ENCODE data around the gene FCHO2.
"Not testable (repeated sequence)": the region's sequence is repeated elsewhere in the genome, so short reads cannot be mapped to it uniquely, and the experiment has no call there.

Gene FCHO2

DNA sequence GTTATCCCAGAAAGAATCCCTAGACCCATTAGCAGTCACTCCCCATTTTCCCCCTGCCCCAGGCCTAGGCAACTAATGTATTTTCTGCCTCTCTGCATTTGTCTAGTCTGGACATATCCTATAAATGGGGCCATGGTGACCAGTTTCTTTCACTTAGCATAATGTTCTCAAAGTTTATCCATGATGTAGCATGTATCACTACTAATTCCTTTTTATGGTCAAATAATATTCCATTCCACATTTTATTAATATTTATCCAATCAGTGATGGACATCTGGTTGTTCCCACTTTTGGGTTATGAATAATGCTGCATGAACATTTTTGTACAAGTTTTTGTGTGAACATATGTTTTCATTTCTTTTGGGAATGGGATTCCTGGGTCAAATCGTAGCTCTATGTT lies 1.5 kb downstream of the FCHO2 start:
- no peak for DNase-seq

DNA sequence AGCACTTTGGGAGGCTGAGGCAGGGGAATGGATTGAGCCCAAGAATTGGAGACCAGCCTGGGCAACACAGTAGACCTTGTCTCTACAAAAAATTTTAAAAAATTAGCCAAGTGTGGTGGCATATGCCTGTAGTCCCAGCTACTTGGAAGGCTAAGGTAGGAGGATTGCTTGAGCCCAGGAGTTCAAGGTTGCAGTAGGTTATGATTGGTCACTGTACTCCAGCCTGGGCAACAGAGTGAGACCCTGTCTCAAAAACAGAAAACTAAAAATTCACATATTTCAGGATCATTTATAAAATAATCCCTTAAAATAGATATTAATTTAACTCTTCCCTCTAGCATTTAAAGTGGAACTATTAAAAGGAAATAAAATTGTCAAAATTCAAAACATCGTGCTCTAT lies 3.4 kb downstream of the FCHO2 start:
- no peak for DNase-seq

GRCh38 chr5:72974481-72974880 lies 18.6 kb downstream of the FCHO2 start:
- not testable (repeated sequence) for DNase-seq

DNA sequence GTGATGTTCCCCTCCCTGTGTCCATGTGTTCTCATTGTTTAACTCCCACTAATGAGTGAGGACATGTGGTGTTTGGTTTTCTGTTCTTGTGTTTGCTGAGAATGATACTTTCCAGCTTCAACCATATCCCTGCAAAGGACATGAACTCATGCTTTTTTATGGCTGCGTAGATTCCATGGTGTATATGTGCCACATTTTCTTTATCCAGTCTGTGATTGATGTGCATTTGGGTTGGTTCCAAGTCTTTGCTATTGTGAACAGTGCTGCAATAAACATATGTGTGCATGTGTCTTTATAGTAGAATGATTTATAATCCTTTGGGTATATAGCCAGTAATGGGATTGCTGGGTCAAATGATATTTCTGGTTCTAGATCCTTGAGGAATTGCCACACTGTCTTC lies 21.0 kb downstream of the FCHO2 start:
- DNase-seq: not testable (repeated sequence)

DNA sequence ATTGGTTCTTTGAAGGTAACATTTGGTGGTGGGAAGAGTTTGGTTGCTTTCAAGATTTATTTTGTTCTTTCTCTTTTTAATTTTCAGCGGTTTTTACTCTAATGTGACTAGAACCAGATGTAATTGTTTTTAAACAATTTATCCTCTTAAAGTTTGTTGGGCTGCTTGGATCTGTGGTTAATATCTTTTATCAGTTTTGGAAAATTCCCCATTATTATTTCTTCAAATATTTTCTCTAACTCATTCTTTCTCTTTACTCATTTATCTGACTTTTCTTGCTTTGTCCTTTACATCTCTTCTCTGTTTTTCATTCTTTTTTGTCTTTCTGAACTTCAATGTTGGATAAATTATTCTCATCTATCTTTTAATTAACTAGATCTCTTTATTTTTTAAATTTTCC lies 29.9 kb downstream of the FCHO2 start:
- DNase-seq: no peak

- DNase-seq: no peak
Observed at GRCh38 chr5:72988769-72989168, 32.9 kb downstream of the FCHO2 start.

- DNase-seq: no peak
Observed at GRCh38 chr5:72991394-72991793, 35.6 kb downstream of the FCHO2 start.

DNA sequence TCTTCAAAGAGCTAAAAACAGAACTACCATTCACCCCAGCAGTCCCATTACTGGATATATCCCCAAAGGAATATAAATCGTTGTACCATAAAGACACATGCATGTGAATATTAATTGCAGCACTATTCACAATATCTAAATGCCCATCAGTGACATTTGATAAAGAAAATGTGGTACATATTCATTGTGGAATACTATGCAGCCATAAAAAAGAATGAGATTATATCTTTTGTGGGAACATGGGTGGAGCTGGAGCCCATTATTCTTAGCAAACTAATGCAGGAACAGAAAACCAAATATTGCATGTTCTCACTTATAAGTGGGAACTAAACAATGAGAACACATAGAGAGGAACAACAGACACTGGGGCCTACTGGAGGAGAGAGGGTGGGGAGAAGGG lies 38.7 kb downstream of the FCHO2 start:
- no peak for DNase-seq

DNA sequence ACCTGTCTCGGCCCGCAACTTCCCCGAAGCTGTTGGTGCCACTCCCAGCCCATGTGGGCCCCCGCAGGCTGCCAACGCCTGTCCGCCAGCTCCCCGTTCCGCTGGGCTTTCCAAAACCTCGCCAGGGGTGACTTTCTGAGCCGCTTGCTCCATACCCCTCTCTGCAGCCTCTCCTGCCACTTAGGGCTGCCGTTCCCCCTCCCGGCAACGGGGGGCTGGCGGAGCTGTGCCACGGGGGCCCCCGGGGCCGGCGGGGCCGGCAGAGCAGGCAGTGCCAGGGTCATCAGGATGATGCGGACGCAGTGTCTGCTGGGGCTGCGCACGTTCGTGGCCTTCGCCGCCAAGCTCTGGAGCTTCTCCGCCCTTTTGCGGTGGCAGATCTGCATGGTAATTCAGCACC lies 40.8 kb downstream of the FCHO2 start:
- no peak for DNase-seq

DNA sequence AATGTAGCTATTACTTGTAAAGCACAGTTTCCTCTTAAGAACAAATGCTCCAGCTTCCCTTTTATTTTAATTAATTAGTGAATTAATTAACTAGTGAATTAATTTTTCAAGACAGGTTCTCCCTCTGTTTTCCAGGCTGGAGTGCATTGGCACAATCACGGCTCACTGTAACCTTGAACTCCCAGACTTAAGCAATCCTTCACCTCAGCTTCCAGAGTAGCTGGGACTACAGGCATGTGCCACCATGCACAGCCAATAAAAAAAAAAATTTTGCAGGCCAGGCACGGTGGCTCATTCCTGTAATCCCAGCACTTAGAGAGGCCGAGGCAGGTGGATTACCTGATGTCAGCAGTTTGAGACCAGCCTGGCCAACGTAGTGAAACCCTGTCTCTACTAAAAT lies 44.1 kb downstream of the FCHO2 start:
- no peak for DNase-seq

- DNase-seq: no peak
Observed at GRCh38 chr5:73005886-73006285, 50.0 kb downstream of the FCHO2 start.

DNA sequence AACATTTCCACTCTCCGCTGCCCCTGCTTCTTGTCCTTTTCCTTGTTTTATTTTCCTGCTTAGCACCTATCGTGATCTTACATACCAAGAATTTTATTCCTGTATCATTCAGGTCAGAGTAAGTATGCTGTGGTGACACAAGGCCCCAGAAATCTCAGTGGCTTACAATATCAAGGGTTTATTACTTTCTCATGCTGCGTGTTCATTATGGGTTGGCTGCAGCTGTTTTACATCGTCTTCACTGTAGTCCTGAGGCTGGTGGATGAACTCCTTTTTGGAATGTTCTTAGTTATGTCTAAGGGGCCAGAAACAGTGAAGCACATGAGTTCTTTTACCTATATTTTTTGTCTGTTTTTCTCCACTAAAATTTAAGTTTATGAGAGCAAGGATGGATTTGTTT lies 51.2 kb downstream of the FCHO2 start:
- no peak for DNase-seq

GRCh38 chr5:73008831-73009230 lies 53.0 kb downstream of the FCHO2 start:
- DNase-seq: no peak

GRCh38 chr5:73011612-73012011 lies 55.8 kb downstream of the FCHO2 start:
- DNase-seq: not testable (repeated sequence)

- DNase-seq: no peak
Observed at GRCh38 chr5:73018892-73019291, 63.1 kb downstream of the FCHO2 start.

DNA sequence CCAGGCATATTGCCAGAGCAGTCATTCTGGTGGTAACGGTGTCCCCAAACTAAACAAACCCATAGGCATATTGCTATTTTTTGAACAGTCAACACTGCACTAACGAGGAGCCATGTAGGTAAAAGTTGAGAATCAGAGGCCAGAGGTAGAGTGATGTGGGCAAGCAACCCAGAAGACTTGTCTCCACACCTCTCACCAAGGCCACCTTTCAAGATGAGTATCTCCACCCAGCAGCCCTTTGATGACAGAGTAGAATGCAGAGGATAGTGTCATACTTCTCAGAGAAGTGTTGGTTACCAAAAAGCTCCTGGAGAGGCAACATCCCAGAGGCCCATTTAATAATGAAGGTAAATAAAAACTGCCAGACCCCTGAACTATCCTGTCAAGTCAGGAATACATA lies 63.9 kb downstream of the FCHO2 start:
- DNase-seq: no peak

DNA sequence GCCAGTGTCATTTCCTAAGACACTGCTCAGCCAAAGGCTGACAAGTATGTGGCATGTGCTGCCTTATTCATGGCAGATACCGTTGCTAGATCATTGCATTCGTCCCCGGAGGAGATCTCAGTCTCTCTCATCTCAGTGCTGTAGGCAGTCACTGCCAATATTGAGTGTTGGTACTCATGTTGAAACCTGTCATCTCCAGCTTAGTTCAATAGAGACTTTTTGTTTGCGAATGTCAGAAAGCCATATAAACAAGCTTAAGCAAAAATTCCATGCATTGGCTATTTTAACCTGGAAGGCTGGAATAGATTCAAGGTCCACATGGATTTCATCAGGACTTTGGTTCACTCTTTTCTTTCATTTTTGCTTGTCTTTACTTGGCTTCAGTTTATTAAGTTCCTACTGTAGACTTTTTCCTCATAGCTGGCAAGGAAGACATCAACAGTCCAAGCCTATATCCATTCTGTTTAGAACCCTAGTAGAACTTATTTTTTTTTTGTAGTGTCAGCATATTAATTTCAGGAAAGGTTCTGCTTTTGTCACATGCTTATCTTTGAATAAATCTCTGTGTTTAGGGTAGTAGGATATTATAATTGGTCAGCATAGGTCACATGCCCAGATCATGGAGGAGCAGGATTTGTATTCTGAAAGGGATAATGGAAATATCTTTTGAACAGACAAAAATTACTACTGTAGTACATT lies 66.8 kb downstream of the FCHO2 start:
- DNase-seq: no peak

GRCh38 chr5:73024946-73025544 lies 69.2 kb downstream of the FCHO2 start:
- DNase-seq: not testable (repeated sequence)

- no peak for DNase-seq
Observed at GRCh38 chr5:73027361-73027760, 71.5 kb downstream of the FCHO2 start.

- no peak for DNase-seq
Observed at GRCh38 chr5:73027816-73028215, 72.0 kb downstream of the FCHO2 start.

- DNase-seq: no peak
Observed at GRCh38 chr5:73028991-73029595, 73.3 kb downstream of the FCHO2 start.

DNA sequence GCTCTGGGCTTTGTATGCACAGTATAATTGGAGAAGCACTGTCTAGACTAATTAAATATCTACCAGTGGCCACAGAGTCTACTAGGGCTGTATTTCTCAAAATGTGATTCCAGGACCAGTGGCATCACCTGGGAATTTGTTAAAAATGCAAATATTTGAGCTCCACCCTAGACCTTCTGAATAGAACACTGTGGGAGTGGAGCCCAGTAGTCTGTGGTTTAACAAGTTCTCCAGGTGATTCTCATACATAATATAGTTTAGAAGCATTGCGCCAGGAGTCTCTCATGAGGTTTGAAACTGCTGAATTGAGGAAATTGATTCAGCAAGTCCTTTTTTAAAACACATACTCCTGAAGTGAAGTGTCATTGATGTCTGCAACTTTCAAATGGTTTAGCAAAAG lies 74.7 kb downstream of the FCHO2 start:
- no peak for DNase-seq

GRCh38 chr5:73030995-73031394 lies 75.2 kb downstream of the FCHO2 start:
- DNase-seq: no peak

DNA sequence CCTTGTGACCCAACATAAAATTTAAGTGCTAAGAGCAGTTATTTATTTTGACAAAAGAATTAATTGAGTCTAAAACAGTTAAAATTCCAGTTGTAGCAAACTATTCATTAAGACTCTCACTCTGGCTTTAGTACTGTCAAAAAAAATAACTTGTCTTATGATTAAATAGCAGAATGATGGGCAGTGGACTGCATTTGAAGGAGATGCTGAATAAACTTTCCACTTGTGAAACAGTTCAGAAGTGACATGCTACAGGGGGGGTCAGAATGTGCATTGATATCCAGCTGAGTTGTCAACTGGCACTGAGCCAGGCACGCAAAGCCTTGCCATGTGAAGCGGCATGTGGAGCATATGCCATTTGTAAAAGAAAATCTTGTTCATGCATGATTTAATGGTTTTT lies 76.0 kb downstream of the FCHO2 start:
- DNase-seq: no peak

DNA sequence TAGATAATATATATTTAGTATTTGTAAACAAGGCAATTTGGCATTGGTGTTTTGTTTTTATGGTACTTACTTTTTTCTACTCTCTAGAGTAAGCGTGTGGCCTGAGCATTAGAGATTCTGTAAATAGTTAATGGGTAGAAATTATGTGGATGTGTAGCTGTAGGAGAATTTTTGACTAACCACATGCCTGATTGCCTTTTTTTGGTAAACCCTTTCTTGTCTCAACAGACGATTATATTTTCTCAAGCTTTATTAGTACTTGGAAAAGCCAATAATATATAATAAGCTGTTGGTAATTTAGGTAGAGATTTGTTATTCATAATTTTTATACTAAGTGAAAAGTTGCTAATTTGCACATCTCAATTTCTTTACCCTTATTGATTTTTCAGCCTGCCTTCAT lies 76.8 kb downstream of the FCHO2 start:
- DNase-seq: no peak

All from GDM1 (cell line).